Fibroblast of lung (primary cell): ENCODE data around the gene ATP13A4.

Experiments used
- EZH2 ChIP-seq: IDR thresholded peaks from 2 replicates; pipeline ENCODE4 v1.5.1; 2012; ENCODE audit warnings: low read length, control low read depth, mild to moderate bottlenecking; ENCODE audit errors: missing control alignments
- TF ChIP-seq, protein P1 (sequence below), 2 donors: IDR thresholded peaks in 1 of 2; conservative IDR thresholded peaks in 1 of 2; 1 replicate in 1 of 2; 2 replicates in 1 of 2; pipeline ENCODE4 v1.5.1; 2011 to 2012; ENCODE audit warnings: low read length in 2 of 2, control low read depth in 1 of 2, inconsistent platforms in 1 of 2, low read depth in 1 of 2, mild to moderate bottlenecking in 1 of 2

DNA sequence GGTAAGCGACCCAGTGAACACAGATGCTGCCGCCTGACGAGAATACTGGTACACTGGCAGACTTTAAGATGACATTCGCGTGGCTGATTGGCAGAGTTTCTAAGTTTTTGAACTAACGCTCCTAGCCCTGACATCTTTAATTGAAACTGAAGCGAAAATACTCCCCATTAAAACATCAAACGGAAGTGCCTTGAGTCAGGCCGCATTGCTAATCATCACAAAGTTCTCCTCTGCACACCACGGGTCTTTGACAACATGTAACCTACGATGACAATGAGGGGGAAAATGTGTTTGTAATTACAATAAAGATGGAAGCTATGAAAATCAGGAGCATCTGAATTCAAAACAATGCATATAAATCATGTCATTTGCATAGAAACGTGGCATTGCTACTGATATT lies 44.5 kb downstream of the ATP13A4 start:
- TF ChIP-seq, protein P1, sequence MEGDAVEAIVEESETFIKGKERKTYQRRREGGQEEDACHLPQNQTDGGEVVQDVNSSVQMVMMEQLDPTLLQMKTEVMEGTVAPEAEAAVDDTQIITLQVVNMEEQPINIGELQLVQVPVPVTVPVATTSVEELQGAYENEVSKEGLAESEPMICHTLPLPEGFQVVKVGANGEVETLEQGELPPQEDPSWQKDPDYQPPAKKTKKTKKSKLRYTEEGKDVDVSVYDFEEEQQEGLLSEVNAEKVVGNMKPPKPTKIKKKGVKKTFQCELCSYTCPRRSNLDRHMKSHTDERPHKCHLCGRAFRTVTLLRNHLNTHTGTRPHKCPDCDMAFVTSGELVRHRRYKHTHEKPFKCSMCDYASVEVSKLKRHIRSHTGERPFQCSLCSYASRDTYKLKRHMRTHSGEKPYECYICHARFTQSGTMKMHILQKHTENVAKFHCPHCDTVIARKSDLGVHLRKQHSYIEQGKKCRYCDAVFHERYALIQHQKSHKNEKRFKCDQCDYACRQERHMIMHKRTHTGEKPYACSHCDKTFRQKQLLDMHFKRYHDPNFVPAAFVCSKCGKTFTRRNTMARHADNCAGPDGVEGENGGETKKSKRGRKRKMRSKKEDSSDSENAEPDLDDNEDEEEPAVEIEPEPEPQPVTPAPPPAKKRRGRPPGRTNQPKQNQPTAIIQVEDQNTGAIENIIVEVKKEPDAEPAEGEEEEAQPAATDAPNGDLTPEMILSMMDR (conservative IDR thresholded peaks at IDR 0.05 in 1 of 2, IDR thresholded peaks at IDR 0.05 in 1 of 2; ENCODE audit: low read depth in 1 of 2, low read length in 2 of 2): no peak
- TF ChIP-seq EZH2: no peak
